GM19035 (cell line): ENCODE data around the gene CABP2.
"Not testable (repeated sequence)": the region's sequence is repeated elsewhere in the genome, so short reads cannot be mapped to it uniquely, and the experiment has no call there.

Experiments used
- ATAC-seq: cut with Tn5 transposase; IDR thresholded peaks from one replicate; pipeline ENCODE4 v1.9.1; 2021; ENCODE audit not compliant: unreplicated experiment

CABP2 gene

GRCh38 chr11:67522844-67523555, at the start of gene CABP2:
Gene CABP2 (minus strand): TSS chr11:67523446. CDS start chr11:67523326, 120 bp downstream.
- no peak for ATAC-seq

DNA sequence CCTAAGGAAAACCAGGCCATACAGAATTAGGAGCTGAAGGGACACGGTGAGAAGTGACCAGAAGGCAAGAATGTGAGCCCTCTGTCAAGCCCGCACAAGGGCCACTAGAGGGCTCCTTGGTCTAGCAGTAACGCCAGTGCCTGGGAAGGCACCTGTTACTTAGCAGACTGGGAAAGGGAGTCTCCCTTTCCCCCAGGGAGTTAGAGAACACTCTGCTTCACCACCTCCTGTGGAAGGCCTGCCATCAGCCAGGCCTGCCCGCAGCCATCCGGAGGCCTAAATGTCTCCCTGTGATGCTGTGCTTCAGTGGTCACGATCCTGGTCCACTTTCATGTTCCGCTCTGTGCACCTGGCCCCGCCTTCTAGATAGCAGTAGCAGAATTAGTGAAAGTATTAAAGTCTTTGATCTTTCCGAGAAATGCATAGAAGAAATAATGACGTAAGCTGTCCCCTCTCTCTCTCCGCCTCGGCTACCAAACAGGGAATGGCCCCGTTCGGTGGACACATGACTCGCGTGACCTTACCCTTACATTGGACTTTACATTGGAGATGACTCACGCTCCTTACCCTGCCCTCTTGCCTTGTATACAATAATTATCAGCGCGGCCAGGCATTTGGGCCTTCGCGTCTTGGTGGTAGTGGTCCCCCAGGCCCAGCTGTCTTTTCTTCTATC, 49.6 kb upstream of the CABP2 start:
- ATAC-seq: no peak

- no peak for ATAC-seq
Observed at GRCh38 chr11:67572305-67572704, 49.1 kb upstream of the CABP2 start.

GRCh38 chr11:67571443-67571842, 48.2 kb upstream of the CABP2 start:
- ATAC-seq: no peak

GRCh38 chr11:67564230-67564629, 41.0 kb upstream of the CABP2 start:
- ATAC-seq: no peak

- ATAC-seq: not testable (repeated sequence)
Observed at GRCh38 chr11:67563705-67564114, 40.5 kb upstream of the CABP2 start.

DNA sequence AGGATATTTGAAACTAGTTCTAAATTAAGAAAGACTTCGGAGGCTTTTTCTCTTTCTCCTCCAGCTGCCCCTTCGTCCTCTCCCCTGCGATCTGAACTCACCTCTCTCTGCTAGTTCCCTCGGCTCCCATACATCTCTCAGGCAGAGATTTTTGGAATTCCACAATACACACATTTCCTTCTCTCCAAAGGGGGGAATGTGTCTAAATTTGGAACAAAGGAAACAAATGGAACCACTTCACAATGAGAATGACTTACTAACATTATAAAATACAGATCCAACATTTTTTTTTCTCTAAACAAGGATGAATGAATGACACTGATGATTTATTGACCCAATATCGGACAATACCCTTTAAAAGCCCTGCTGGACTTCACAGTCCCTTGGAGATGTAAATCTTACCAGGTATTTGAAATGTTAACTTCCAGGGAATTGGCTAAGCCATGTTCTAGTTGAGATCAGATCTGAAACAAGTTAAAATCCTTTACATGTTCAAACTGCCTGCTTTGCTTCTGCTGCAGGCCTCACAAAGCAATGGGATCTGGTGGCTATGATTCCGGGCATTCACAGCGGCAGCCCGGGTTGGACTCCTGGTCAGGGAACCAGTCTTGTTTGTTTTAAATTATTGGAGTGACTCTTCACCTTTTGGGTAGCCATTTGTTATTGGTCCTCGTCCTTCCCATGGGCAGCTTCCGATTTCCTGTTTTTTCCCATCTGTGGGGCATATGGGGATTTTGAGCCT, 39.9 kb upstream of the CABP2 start:
- no peak for ATAC-seq

DNA sequence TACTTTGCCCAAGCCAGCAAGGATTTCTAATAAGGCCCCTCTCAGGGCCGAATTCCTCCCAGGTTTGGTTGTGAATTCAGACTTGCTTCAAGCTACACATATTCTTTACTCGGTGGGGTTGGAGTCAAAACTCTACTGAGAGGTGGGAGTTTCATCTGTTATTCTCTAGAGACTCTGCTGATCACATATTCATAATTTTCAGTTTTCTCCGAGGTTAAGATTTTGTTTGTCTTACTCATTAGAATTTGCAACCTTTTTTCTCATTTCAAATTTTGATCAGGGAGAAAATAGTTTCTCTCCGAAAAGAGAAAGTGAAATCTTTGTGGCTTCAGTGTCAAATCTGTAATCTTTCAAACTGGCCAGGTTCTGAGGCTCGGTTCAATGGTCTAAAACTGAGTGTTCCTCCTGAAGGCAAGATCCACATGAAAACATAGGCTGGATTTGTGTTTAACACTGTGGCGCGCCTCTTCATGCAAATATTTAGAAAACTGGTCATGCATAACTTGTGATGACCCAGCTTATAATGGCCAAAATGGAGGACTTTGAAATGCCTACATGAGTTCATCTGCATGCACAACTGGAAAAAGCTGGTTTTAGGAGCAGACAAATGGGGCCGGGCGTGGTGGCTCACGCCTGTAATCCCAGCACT, 38.8 kb upstream of the CABP2 start:
- ATAC-seq: peak; percentile 66

DNA sequence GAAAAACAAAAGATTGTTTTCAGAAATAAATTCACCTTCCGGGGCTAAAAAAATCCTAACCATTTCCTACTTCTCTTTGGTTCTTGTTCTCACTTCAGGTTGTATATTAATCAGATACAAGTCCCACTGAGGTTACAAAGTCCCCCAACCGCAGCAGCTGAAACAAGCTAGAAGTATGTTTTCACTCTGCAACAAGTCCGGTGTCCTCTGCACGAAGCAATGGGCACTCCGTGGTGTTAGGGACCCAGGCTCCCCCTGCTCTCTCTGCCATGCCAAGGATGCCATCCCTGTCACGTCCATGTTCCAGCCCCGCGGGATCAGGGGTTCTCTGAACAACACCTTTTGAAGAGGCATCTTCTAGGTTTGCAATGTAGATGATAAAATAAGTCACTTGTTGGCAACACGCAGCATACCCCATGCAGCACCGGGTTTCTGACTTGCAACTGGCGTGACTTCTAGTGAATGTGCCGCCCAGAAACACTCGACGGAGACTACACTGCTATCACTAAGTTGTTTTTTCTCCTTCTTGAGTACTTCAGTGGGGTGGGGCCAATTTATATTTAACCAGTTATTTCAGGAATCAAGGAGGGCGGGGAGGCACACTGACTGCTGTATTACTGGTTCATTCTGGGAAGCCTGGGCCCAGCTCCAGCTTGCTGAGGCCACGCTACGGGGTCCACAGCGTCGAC, 35.0 kb upstream of the CABP2 start:
- ATAC-seq: peak; percentile 43

- no peak for ATAC-seq
Observed at GRCh38 chr11:67556244-67556643, 33.0 kb upstream of the CABP2 start.

DNA sequence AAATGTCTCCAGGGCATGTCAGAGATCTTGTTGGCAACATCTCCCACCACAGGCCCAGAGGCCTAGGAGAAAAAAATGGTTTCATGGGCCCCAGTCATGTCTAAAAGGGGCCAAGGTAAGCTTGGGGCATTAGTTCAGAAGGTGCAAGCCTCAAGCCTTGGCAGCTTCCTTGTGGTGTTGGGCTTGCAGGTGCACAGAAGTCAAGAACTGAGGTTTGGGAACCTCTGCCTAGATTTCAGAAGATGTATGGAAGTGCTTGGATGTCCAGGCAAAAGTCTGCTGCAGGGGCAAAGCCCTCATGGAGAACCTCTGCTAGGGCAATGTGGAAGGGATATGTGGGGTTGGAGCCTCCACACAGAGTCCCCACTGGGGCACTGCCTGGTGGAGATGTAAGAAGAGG, 28.5 kb upstream of the CABP2 start:
- ATAC-seq: not testable (repeated sequence)

- ATAC-seq: no peak
Observed at GRCh38 chr11:67551127-67551526, 27.9 kb upstream of the CABP2 start.

GRCh38 chr11:67548555-67549110, 25.4 kb upstream of the CABP2 start:
- ATAC-seq: no peak

- ATAC-seq: not testable (repeated sequence)
Observed at GRCh38 chr11:67548112-67548511, 24.9 kb upstream of the CABP2 start.

GRCh38 chr11:67545280-67545679, 22.0 kb upstream of the CABP2 start:
- ATAC-seq: no peak

DNA sequence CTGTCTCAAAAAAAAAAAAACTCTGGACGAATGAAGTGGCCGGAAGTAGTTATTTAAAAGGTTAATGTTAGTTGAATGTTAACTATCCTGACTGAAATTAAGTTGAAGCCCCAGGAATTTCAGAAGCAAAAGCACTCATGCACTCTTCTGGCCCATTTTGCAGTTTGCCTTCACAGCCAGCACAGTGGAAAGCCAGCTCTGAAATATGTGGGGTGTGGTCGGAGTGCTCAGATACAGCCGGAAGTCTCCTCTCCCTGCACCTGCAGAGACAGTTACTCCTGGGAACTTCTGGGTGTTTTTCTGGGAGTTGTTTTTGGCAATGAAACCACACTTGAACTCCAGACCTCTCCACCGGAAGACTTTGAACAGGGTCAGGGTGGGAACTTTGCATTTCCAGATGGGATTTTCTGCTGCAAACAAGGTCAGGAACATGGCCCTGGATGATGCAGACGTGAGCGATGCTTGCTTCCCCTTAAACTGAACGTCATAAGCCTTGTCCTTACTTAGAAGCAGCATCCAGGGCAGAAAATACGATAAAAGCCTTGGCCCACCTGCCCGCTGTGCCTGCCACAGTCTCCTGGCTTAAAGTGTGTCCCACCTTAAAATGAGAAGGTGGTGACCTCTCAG, 21.5 kb upstream of the CABP2 start:
- ATAC-seq: no peak

GRCh38 chr11:67543585-67543984, 20.3 kb upstream of the CABP2 start:
- no peak for ATAC-seq

DNA sequence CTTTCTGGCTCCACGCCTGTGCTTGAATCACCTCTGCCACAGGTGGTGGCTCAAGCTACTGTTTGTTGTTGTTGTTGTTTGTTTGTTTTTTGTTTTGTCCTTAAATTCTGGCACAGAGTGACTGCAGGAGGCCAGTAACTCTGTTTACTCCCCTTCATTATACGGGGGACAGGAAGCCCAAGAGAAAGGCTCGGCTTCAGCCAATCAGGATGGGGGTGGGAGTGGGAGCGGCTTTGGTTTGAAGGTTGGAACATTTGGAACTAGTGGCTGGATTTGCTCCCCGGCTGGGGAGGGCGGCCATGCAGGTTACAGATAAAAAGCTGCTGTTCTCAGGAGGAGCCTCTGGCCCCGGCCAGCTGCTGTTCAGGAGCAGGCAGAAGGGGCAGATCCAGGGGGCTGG, 19.7 kb upstream of the CABP2 start:
- ATAC-seq: no peak

- ATAC-seq: no peak
Observed at GRCh38 chr11:67542169-67542568, 18.9 kb upstream of the CABP2 start.

- ATAC-seq: no peak
Observed at GRCh38 chr11:67541198-67541597, 18.0 kb upstream of the CABP2 start.
